ENCODE results near the gene TRDMT1. TPM values are rescaled to one million over a fixed set of nuclear protein-coding genes. Genes with fewer than 3 reads are reported as not detected.

TRDMT1 gene
- total RNA-seq, 2 experiments from 2014 or later = 10.4 to 12.2 TPM

DNA sequence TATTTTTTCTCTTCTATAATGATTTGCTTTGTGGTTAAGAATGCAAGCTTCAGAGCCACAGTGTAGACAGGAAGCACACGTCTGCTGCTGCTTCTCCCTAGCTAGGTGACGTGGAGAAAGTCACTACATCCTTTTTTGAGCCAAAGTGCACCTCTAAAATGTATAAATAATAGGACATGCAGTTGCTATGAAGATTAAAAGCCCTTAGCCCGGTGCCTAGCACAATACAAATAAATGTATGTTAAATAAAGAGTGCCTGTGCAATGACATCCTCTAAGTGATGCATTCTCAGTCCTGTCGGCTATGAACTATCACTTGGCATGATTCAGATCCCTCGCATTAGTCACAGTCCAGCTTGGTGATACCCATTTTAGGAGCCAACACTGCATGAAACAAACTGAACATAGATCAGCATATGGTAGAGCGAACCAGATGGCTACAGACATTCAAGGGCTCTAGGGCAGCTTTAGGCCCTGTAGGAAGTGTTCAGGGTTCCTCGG, 4.8 kb upstream of the TRDMT1 start:
- intact Hi-C loops (cut with micrococcal nuclease; ENCODE audit: unreplicated experiment) = no loop called here
- DNase-seq (ENCODE audit: low spot score) = no peak
- no peak overlapping the region for H2AFZ ChIP-seq (ENCODE audit: low read length)

DNA sequence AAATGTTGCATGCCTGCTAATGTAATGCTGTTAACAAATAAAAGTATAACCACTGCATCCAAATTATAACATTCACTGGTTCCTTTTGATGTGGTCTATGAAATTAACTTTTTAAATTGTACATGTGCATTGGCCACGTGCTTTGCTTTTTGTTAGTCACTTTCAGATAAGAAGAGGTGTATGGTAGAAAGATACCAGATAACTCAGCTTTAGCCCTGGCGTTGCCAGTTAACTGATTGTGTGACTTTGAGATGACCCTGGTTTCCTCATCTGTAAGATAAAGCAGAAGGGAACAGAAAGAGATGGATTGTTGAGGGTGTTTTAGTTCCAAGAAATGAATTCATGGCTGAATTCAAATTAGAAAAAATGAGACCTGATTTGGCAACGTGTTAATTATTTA, 1.9 kb upstream of the TRDMT1 start:
- H4K20me1 ChIP-seq (ENCODE audit: insufficient read depth, low read length) = no peaks in the 10 kb centered on the region
- peaks cover 22% of the 10 kb centered on the region; the same call in 1 of the 2 replicates for H3K79me2 ChIP-seq (ENCODE audit: insufficient read depth, low read depth, low read length)
- H3K4me3 ChIP-seq (ENCODE audit: low read depth, low read length, poor library complexity, severe bottlenecking) = no peak overlapping the region
- no peak overlapping the region for H2AFZ ChIP-seq (ENCODE audit: low read length)
- ChIA-PET POLR2A (no interaction called here), CTCF (ENCODE audit: unreplicated experiment) (no interaction called here)
- H3K4me2 ChIP-seq (ENCODE audit: low read length) = no peak overlapping the region
- H3K27ac ChIP-seq (ENCODE audit: low read depth, low read length, poor library complexity, severe bottlenecking) = no peak overlapping the region
- intact Hi-C loops (cut with micrococcal nuclease; ENCODE audit: unreplicated experiment) = loop anchor here (5.0 kb wide), 1 partner anchor 766 kb away; the partner anchor contains the start of gene PTER
- H3K9me3 ChIP-seq (ENCODE audit: low read length) = no peaks in the 10 kb centered on the region
- H3K36me3 ChIP-seq (ENCODE audit: insufficient read depth, low read length) = no peaks in the 10 kb centered on the region
- no peak for DNase-seq (ENCODE audit: low spot score)
- TF ChIP-seq, protein P1, sequence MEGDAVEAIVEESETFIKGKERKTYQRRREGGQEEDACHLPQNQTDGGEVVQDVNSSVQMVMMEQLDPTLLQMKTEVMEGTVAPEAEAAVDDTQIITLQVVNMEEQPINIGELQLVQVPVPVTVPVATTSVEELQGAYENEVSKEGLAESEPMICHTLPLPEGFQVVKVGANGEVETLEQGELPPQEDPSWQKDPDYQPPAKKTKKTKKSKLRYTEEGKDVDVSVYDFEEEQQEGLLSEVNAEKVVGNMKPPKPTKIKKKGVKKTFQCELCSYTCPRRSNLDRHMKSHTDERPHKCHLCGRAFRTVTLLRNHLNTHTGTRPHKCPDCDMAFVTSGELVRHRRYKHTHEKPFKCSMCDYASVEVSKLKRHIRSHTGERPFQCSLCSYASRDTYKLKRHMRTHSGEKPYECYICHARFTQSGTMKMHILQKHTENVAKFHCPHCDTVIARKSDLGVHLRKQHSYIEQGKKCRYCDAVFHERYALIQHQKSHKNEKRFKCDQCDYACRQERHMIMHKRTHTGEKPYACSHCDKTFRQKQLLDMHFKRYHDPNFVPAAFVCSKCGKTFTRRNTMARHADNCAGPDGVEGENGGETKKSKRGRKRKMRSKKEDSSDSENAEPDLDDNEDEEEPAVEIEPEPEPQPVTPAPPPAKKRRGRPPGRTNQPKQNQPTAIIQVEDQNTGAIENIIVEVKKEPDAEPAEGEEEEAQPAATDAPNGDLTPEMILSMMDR (conservative IDR thresholded peaks at IDR 0.05; ENCODE audit: low read length) = no peak
- TF ChIP-seq EZH2phosphoT487 (IDR thresholded peaks at IDR 0.05; ENCODE audit: borderline replicate concordance, low read depth, low read length) = no peak
- no TSS peak for BruUV-seq (replicated peaks)
- H3K9me2 ChIP-seq (ENCODE audit: insufficient read depth, low read length) = 0 out of 2 replicates have a peak, but pooled peaks cover 6% of the 10 kb centered on the region
- peaks cover 18% of the 10 kb centered on the region for H3K4me1 ChIP-seq (ENCODE audit: insufficient read depth, low read length, poor library complexity, severe bottlenecking)

More for the DNA sequence above, 4.8 kb upstream of the TRDMT1 start:
- no peak overlapping the region for H3K27ac ChIP-seq (ENCODE audit: low read depth, low read length, poor library complexity, severe bottlenecking)
- H3K79me2 ChIP-seq (ENCODE audit: insufficient read depth, low read depth, low read length) = no peaks in the 10 kb centered on the region
- no peaks in the 10 kb centered on the region for H3K36me3 ChIP-seq (ENCODE audit: insufficient read depth, low read length)
- BruUV-seq (replicated peaks) = no TSS peak
- H3K4me3 ChIP-seq (ENCODE audit: low read depth, low read length, poor library complexity, severe bottlenecking) = no peak overlapping the region
- no peaks in the 10 kb centered on the region for H4K20me1 ChIP-seq (ENCODE audit: insufficient read depth, low read length)
- H3K9me2 ChIP-seq (ENCODE audit: insufficient read depth, low read length) = 0 out of 2 replicates have a peak, but pooled peaks cover 6% of the 10 kb centered on the region
- H3K4me1 ChIP-seq (ENCODE audit: insufficient read depth, low read length, poor library complexity, severe bottlenecking) = peaks cover 5% of the 10 kb centered on the region
- ChIA-PET CTCF (ENCODE audit: unreplicated experiment) (no interaction called here), POLR2A (interaction anchor here (0.5 to 2.3 kb wide), 2 partner anchors 24 to 202 kb away, joined by 3 to 6 read pairs; no protein-coding TSS in a partner anchor)
- H3K9me3 ChIP-seq (ENCODE audit: low read length) = no peaks in the 10 kb centered on the region
- no peak overlapping the region for H3K4me2 ChIP-seq (ENCODE audit: low read length)
- no peak for TF ChIP-seq EZH2phosphoT487 (IDR thresholded peaks at IDR 0.05; ENCODE audit: borderline replicate concordance, low read depth, low read length)
- TF ChIP-seq, protein P1 (conservative IDR thresholded peaks at IDR 0.05; ENCODE audit: low read length) = no peak

DNA sequence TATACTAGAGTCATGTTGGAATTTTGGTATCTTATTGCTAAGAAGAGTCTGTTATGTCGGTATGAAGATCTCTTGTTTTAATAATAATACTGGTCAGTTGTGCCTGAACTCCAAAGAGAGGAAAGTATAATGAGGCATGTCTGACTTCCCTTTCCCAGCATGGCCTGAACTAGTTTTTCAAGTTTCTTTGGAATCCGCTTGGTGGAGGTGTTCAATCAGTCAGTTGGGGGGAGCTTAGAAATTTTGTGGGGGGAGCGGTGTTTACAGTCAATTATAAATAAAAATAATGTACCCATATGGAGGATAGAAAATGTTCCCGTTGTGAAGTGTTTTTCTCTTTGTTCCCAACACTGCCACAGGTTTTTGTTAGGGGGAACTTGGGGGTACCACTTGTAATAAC, 1.5 kb upstream of the TRDMT1 start:
- Histone ChIP-seq H3K9me3 (ENCODE audit: low read length) (no peaks in the 10 kb centered on the region), H2AFZ (ENCODE audit: low read length) (no peak overlapping the region; the same call in 1 of the 2 replicates), H3K27ac (ENCODE audit: low read depth, low read length, poor library complexity, severe bottlenecking) (no peak overlapping the region), H4K20me1 (ENCODE audit: insufficient read depth, low read length) (no peaks in the 10 kb centered on the region), H3K4me2 (ENCODE audit: low read length) (no peak overlapping the region), H3K79me2 (ENCODE audit: insufficient read depth, low read depth, low read length) (peaks cover 27% of the 10 kb centered on the region; the same call in 1 of the 2 replicates), H3K4me1 (ENCODE audit: insufficient read depth, low read length, poor library complexity, severe bottlenecking) (peaks cover 18% of the 10 kb centered on the region), H3K36me3 (ENCODE audit: insufficient read depth, low read length) (no peaks in the 10 kb centered on the region), H3K9me2 (ENCODE audit: insufficient read depth, low read length) (0 out of 2 replicates have a peak, but pooled peaks cover 6% of the 10 kb centered on the region), H3K4me3 (ENCODE audit: low read depth, low read length, poor library complexity, severe bottlenecking) (no peak overlapping the region)
- BruUV-seq (replicated peaks) = no TSS peak
- DNase-seq (ENCODE audit: low spot score) = no peak
- no peak for TF ChIP-seq EZH2phosphoT487 (IDR thresholded peaks at IDR 0.05; ENCODE audit: borderline replicate concordance, low read depth, low read length)
- TF ChIP-seq, protein P1 (conservative IDR thresholded peaks at IDR 0.05; ENCODE audit: low read length) = no peak
- intact Hi-C loops (cut with micrococcal nuclease; ENCODE audit: unreplicated experiment) = loop anchor here (5.0 kb wide), 1 partner anchor 766 kb away; the partner anchor contains the start of gene PTER
- ChIA-PET POLR2A (no interaction called here), CTCF (ENCODE audit: unreplicated experiment) (no interaction called here)
